ENCODE data around the gene AHR. TPM values are rescaled to one million over a fixed set of nuclear protein-coding genes. Genes with fewer than 3 reads are reported as not detected.
"Not testable (repeated sequence)": the region's sequence is repeated elsewhere in the genome, so short reads cannot be mapped to it uniquely, and the experiment has no call there.

AHR gene
- total RNA-seq, 1 donor from 2014 or later = 44.1 TPM

DNA sequence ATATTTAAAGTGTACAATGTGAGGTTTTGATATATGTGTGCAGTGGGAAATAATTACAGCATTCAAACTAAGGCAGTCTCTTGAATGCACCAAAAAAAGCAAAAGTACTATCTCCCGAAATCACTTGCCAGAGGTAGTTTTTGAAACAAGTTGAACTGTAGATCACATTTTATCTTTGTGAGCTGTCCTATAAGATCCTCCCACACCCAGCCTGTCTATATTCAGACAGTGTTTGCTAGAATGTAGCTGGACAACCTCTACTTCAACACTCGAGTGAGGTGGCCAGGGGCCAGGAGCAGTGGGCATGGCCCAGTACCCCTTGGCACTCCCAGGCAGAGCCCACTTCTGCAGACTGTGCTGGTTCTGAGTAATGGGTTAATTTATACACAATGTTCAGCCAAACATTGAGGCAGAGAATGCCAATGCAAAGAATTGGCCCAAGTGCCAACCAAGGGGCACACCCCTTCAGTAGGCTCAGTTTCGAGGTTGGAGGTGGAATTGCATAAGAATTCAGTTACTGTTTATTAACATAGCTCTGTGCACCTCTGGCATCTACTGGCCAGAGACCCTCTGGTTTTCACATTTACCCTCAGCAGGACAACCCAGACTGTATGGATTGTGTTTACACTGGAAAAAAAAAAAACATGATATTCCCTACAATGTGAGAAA lies 70.5 kb downstream of the AHR start:
- DNase-seq (ENCODE audit: low spot score) = no peak

DNA sequence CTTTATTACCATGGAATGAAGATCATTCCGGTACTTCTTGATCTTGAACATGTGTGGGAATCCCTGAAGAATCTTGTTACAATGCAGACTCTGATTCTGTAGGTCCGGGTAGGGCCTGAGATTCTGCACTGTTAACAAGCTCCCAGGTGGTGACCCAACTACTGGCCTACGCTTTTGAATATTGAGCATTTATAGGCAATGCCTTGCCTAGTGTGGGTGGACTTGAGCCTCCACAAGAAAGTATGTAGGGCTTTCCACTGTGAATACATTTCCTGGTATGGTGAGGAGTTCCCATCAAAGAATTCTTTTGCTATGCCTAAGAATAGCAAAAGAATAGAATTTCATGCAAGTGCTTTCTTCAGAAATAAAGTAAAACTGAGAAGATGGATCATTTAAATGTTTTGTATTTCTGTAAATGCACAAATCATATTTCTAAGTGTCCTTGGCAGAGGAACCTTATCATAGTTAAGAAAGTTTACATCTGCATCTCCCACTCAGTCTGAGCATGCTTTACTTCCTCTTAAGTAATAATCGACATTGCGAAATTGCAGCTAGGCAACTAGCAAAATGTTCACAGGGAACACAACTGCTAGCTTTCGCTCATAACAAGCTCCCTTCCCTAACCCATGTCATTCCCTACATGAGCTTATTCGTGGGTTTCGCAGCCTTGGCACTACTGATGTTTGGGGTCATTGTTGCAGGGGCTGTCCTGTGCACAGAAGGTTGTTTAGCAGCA lies 71.4 kb downstream of the AHR start:
- DNase-seq (ENCODE audit: low spot score) = no peak
- intact Hi-C loops (cut with DNase I) = no loop called here

More for the DNA sequence above, 70.5 kb downstream of the AHR start:
- intact Hi-C loops (cut with DNase I) = no loop called here

DNA sequence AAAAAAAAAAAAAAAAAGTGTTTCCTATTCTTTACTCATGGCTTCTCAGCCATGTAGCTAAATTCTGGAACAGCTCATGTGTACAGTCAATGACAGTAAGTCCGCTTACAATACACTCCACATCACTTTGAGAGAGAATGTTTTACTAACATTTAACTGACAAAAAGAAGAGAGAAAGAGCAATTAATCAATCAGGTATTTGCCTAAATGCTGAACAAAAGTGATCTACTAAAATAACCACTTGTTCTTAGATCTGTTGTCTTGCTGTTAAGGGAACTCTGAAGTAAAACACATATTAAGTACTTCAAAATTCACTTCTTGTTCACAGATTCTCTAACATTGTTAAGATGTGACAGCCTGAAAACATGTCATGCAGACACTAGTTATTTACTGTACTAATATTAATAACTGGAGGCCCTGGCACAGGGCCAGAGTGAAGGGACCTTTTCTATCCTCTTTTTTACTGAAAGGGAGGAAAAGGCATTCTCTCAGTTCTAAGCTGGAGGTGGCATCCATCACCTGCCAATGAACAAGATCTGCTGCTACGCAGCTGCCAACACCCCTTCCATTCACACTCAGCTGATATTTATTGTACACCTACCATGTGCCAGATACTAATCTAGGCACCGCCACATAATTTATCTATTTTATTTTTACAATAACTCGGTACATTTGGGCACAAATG lies 72.6 kb downstream of the AHR start:
- intact Hi-C loops (cut with DNase I) = no loop called here
- no peak for DNase-seq (ENCODE audit: low spot score)

DNA sequence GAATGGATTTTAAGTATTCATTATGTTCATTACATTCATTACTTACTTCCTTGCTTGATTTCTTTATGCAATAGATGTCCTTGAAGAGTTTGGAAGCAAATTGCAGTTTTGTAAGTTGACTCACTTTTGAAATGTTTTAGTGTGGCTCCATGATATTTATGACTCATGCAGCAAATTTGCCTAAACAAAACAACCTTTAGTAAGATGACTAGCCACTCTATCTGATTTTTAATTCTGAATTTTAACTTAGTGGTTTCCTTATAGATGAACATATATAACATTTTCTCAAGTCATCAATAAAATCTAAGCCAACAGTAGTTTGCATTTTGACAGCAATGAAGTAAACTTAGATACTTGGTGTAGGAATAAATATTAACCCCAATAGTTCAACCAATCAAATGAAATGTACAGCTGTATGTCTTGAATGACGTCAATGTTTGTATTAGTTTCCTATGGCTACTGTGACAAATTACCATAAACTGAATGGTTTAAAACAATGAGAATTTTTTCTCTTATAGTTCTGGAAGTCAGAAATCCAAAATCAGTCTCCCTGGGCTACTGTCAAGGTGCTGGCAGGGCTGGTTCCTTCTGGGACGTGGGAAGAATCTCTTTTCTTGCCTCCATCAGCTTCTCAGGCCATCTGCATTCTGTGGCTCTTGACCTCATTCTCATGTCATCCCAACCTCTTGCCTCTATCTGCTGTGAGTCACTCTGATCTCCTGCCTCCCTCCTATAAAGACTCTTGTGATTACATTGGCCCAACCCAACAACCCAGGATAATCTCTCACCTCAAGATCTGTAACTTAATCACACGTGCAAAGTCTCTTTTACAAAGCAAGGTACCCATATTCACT lies 73.4 kb downstream of the AHR start:
- no peak for DNase-seq (ENCODE audit: low spot score)
- intact Hi-C loops (cut with DNase I) = no loop called here

DNA sequence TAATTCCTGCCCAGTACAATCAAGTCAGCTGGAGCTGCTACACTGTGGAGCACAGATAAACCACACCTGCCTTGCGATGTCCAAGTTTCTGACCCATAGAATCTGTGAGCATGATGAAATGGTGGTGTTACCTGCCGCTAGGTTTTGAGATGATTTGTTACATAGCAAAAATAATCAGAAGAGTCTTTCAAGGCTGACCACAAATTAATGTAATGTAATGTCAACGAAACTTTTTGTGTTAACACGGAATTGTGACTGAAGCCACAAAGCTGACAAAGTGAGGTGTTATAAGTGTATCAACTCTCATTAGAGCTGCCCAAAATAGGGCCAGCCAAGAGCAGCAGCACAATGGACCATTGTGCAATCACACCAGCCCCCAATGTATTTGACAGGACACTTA lies 75.7 kb downstream of the AHR start:
- intact Hi-C loops (cut with DNase I) = no loop called here
- no peak for DNase-seq (ENCODE audit: low spot score)

DNA sequence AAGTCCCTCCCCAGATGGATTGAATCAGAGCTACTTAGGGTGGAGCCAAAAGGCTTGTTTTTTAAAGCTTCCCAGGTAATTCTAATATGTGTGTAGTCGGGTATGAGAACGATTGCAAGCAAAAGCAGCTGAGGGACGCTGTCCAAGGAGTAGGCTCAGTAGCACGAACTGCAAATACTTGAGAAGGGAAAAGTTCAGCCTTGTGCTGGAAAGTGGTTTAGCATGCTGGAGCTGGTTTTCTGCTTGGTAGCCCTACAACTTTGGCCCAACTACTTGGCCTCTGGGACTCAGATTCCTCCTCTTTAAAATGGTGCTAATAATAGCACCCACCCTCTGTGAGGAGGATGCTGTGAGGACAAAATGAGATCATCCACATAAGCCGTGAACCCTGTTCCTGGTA lies 76.2 kb downstream of the AHR start:
- DNase-seq (ENCODE audit: low spot score) = no peak
- intact Hi-C loops (cut with DNase I) = no loop called here

DNA sequence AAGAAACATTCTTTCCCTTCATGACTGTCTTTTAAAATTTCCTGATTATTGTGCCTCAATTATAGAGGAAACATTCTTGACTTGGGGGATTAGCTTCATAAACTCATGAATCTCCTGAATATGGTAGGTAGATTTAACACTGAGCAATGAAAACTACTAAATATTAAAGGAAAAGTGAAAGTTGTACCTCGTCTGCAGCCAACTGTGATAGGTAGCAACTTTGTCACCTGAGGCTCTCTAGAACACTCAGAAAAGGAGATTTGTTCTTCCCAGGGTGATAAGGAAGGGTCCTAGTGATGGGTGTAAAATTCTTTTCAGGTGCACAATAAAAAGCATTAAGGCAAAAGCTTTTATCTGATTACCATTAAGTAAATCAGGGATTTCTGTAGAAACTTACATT lies 78.1 kb downstream of the AHR start:
- no peak for DNase-seq (ENCODE audit: low spot score)
- intact Hi-C loops (cut with DNase I) = no loop called here

DNA sequence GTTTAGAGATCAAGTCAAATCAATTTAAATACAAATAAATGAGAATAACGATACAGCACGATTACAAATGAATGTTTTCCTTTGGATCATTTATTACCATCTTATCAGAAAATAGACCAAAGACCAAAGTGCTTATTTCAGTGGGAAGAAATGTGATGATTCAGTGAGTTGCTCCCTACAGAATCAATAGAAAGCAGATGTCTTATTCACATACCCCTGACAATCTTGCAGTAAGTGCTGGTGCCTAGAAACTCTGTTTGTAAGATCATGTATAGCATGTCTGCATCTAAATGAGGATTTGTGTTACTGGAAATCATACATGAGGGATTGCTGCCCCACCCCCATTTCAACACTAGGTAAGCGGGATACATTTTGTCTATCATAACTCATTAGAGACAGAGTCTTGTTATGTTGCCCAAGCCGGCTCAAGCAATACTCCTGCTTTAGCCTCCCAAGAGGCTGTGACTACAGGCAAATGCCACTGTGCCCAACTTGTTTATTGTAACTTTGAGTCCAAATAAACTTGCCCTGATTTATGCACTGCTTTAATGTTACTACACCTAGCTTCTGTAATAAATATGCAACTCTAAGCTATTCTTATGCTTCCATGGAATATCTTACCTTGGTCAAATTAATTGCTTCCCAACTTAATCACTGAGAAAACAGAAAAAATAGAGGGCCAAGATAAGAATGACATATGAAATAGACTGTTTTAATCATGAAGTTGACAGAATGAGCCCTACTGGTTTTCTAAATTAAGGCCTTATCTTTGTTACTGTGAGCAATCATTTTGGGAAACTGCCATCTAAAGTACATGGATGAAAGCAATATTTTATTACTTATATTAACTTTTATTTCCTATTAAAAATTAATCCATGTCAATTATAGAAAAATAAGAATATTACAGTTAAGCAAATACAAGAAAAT lies 82.5 kb downstream of the AHR start:
- intact Hi-C loops (cut with DNase I) = no loop called here

DNA sequence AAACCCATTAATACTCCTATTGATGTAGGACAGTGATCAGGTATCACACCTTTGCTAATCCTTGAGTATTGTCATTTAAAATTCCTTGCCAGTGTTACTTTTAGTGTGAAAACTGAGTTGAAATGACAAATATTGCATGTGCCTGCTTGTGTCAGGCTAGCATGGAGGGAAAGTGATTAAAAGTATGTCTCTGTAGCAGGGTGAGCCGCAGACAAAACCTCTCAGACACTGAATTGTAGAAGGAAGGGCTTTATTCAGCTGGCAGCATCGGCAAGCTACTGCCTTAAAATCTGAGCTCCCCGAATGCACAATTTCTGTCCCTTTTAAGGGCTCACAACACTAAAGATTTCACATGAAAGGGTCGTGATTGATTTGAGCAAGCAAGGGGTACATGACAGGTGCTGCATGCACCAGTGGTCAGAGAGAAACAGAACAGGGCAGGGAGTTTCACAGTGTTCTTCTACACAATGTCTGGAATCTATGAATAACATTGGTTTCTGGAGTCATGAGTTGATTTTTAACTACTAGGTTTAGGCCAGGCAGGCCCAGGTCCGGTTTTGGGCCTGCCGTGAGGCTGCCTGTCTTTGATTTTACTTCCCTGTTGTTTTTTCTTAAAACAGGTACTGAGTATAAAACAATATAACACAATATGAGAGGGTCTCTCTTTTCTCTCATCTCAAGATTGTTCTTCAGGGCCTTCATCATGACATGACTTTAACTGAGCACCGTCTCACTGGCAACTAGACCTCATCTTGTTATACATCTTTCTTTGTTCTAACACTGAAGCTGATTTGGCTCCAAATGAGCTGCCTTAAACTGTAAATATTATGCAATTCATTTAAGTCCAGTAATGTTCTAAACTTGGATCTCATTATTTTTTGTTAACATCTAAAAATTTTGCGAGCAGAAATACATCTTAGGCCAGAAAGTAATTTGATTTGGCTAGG lies 84.2 kb downstream of the AHR start:
- DNase-seq (ENCODE audit: low spot score); intact Hi-C loops (cut with DNase I): not testable (repeated sequence)

More for the DNA sequence above, 82.5 kb downstream of the AHR start:
- DNase-seq (ENCODE audit: low spot score) = no peak

DNA sequence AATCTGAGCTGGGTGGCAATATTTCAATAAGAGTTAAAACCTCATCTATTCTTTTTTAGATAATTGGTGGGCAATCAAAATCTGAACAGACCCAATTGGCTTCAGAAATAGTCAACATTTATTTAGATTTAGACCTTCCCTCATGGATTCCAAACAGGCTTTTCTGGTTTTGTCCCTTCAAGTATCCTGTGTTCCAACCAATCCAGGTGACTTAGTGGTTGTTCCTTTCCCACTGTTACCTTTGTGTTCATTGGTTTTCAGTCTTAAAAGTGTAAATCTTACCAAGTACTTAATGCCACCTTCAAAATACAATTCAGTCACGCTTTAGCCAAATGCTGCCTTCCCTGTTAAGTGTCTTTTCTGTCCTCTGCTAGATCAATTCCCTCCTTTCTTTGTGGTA lies 85.9 kb downstream of the AHR start:
- intact Hi-C loops (cut with DNase I) = no loop called here
- no peak for DNase-seq (ENCODE audit: low spot score)

DNA sequence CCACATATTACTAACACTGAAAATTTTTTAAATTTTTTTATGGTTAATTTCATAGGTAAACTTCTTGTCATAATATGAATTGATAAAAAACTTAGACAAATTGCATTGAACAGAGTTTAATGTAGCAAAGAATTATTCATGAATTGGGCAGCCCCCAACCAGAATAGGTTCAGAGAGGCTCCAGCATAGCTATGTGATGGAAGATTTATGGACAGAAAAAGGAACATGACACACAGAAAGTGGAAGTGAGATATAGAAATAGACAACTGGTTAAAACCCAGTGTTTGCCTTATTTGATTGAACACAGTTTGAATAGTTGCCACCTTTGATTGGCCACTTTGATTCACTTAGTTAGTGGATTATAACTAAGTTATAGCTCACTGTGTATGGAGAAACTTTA lies 87.2 kb downstream of the AHR start:
- no peak for DNase-seq (ENCODE audit: low spot score)
- intact Hi-C loops (cut with DNase I) = no loop called here

DNA sequence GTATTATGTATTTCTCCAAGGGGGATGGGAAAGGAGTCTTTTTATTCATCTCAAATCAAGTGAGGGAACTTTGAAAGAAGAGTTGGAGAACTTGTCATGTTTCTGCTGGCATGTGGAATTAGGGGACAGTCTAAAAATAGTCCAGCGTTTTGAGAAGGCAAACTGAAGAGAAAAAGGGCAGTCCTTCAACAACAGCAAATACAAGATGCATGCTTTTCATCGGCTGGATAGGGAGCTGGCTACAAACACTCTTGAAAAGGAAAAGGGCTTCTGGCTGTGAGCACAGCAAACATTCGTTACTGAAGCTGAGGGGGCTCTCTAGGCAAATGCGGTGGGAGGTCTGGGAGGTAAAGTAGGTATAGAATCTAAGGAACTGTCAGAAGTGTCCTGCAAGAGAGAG lies 91.9 kb downstream of the AHR start:
- no peak for DNase-seq (ENCODE audit: low spot score)
- intact Hi-C loops (cut with DNase I) = no loop called here

DNA sequence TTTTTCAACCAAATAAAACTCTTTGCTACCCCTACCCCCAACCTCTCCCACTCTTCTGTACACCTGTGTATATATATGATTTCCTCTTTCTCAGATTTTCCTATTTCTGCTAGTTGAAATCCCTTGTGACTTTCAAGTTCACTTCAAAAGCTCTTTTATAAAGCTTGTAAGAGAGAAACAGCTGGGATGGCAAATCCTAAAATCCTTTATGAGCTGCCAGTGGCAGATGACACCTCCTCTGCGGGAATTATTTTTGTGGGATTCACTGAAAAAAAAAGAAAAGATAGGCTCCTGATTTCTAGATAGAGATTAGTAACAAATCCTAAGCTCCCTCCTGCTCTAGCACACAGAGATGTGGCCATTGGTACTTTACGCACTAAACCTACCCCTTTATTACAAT lies 92.9 kb downstream of the AHR start:
- DNase-seq (ENCODE audit: low spot score) = no peak
- intact Hi-C loops (cut with DNase I) = no loop called here

DNA sequence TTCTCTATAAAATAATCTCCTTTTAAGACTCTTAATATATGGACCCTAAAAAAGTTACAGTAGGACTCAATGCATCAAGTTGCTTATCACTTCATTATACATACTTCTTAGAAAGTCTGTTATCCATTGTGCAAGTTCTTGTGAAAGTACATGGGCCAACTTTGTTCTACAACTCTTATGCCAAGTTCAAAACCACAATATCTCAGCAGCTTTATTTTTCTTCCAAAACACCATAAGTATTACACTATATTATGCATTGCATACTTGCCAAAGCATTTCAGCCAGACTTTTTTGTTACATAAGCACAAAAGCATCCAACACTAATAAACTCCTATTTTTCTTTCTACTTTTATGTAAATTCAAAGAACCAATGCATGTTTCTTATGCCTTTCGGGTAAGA lies 94.4 kb downstream of the AHR start:
- intact Hi-C loops (cut with DNase I) = no loop called here
- no peak for DNase-seq (ENCODE audit: low spot score)

DNA sequence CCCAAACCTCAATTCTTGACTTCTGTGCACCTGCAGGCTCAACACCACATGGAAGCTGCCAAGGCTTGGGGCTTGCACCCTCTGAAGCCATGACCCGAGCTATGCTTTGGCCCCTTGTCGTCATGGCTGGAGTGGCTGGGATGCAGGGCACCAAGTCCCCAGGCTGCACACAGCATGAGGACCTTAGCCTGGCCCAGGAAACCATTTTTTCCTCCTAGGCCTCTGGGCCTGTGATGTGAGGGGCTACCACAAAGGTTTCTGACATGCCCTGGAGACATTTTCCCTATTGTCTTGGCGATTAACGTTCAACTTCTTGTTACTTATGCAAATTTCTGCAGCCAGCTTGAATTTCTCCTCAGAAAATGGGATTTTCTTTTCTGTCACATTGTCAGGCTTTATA lies 96.1 kb downstream of the AHR start:
- DNase-seq (ENCODE audit: low spot score); intact Hi-C loops (cut with DNase I): not testable (repeated sequence)
